Head of caudate nucleus (tissue), 42 donors: Measurements from ENCODE around the gene SPATA19.

Source experiments
- DNase-seq, 42 donors: peaks; one replicate each; pipeline versions ENCODE4 v3.0.0 to v3.0.0-alpha.2; 2020 to 2021; ENCODE audit warnings: mixed read lengths in 7 of 42
- intact Hi-C: fragments of 100-400 bp; cut with DNase I; formaldehyde crosslinking; loops from one replicate; pipeline ENCODE4 v1.15.0; 2022

The SPATA19 gene

DNA sequence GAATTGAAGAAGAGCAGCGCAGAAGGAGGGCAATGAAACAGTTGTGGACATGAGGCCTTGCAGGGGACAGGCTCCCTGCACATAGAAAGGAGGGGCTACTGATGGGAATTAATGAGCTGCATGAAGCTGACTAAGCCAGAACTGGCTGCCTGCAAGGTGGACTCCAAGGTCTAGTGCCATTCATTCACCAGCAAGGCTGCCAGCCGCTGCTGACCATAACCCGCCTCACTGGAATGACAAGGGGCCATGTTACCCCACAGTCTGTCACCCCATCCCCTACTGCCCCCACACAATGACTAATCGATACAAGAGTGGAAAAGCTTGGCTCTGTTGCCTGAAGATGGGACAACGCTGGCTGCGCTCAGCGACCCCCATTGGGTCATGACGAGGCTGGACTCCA lies 44.6 kb downstream of the SPATA19 start:
- DNase-seq, result peak in 1 of 42 donors; percentile 10
- intact Hi-C loops, result no loop called here

GRCh38 chr11:133797554-133797953 lies 47.8 kb downstream of the SPATA19 start:
- intact Hi-C loops, result no loop called here
- peak in 41 of 42 donors; percentile 24 to 87 (median 60) for DNase-seq

DNA sequence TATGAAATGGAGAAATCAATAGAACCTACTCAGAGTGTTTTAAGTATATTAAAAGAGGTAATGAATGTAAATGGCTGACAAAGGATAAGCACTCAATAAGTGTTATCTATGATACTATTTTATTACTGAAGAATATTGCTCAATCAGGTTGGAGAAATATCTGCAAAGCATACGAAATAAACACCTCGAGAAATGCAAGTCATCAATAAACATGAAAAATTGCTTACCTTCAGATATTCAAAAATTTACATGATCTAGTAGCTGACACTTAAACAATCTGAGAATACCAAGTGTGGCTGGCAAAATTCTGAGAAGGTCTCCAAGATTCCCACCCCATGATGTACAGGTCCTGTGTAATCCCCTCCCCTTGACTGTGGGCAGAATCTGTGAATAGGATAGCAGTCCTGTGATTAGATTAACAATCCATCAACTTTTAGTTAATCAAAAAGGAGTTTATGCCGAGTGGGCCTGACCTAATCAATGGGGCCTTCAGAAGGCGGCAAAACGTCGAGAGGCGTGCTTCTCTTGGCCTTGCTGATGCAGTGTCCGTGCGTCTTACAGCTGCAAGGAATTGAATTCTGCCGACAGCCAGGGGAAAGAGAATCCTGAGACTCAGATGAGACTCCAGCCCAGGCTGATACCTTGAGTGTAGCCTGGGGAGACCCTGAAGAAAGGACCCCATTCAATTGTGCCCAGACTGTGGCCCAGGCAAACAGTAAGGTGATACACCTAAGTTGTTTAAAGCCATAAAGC lies 49.1 kb downstream of the SPATA19 start:
- intact Hi-C loops, result no loop called here

GRCh38 chr11:133795088-133795487 lies 50.2 kb downstream of the SPATA19 start:
- intact Hi-C loops, result no loop called here
- no peak for DNase-seq

More for the DNA sequence above, 49.1 kb downstream of the SPATA19 start:
- DNase-seq, result peak in 1 of 42 donors; percentile 25

DNA sequence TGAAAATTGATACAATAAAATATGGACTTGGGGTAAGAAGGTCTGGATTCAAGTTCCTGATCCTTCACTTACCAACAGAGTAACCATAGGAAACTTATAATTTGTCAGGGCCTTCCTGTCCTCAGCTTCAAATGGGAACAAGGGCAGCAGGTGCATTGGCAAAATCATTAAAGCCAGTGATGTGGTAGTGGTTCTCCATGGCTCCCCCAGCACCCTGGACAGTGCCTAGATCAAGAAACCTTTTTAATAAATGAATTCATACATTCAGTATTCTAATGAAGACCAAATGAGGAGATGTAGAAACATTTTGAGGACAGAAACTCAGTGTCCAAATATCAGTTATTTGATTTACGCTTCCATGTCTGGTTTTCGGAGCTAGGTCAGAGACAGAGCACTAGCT lies 51.1 kb downstream of the SPATA19 start:
- intact Hi-C loops, result no loop called here

GRCh38 chr11:133793271-133794035 lies 51.9 kb downstream of the SPATA19 start:
- intact Hi-C loops, result no loop called here
- DNase-seq, result no peak

More for the DNA sequence above, 51.1 kb downstream of the SPATA19 start:
- DNase-seq, result no peak

GRCh38 chr11:133790995-133791394 lies 54.3 kb downstream of the SPATA19 start:
- intact Hi-C loops, result no loop called here
- DNase-seq, result no peak
